Measurements from ENCODE around the gene PLXNA3. TPM values are rescaled to one million over a fixed set of nuclear protein-coding genes. Genes with fewer than 3 reads are reported as not detected.
A peak's percentile ranks its signal among the peaks of the same experiment; 100 is the strongest.

Gene PLXNA3
- total and polyA plus RNA-seq, 10 of the 15 experiments (the other 5 are each of a cell fraction or from before 2014, with no cell fraction given), result 0.26 to 26.8 (median 3.4) TPM

DNA sequence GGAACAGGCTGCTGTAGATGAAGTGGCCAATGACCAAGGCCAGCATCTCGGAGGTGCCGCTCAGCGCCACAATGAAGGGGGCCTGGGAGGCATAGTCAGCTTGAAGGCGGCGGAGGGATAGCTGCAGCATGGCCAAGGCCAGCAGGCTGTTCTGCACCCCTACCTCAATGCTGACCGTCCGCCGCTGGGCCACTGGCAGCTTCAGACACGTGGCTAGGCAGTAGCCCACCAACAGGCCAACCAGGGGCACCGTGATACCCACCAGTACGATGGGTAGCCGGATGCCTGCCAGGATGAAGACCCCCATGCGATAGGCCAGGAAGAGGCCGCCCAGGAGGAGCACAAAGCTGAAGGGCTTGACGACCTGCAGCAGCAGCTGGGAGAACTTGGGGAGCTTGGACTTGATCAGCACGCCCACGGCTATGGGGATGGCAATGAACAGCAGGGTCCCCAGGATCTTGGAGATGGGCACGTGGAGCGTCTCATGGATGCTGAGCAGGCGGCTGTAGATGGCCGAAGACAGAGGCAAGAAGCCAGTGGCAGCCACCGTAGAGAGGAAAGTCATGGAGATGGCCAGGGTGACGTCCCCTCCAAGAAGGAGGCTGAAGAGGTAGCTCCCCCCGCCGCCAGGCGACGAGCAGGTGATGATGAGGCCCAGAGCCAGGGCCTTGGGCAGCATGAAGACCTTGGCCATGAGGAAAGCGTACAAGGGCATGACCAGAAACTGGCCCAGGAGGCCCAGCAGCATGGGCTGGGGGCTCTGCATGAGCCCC lies 29.6 kb downstream of the PLXNA3 start:
- Histone ChIP-seq H3K79me2 (ENCODE audit: control insufficient read depth, insufficient read depth, low read length) (peaks cover 21% of the 10 kb centered on the region), H3K9me3 (replicated peaks; ENCODE audit: control insufficient read depth, insufficient read depth, low read length) (no peaks in the 10 kb centered on the region; the same call in 2 of the 3 replicates), H3K27ac (ENCODE audit: control insufficient read depth, insufficient read depth) (no peak overlapping the region), H3K36me3 (ENCODE audit: control insufficient read depth in 2 of 2, insufficient read depth in 2 of 2, low read length in 1 of 2) (peaks cover 0 to 2% of the 10 kb centered on the region in 2 experiments; a peak in 2 of 4 replicates), H3K4me1 (ENCODE audit: control insufficient read depth, insufficient read depth, low read length) (peaks cover 8% of the 10 kb centered on the region; the same call in 1 of the 2 replicates), H2AFZ (ENCODE audit: control insufficient read depth, low read depth, low read length) (no peak overlapping the region), H3K4me2 (ENCODE audit: control insufficient read depth, insufficient read depth) (no peak overlapping the region), H3K9ac (ENCODE audit: control insufficient read depth, insufficient read depth, low read length) (no peak overlapping the region), H3K4me3 (no peak overlapping the region), H3K27me3 (replicated peaks in 1 of 2; ENCODE audit: control insufficient read depth in 2 of 2, insufficient read depth in 2 of 2, low read length in 1 of 2) (no peaks in the 10 kb centered on the region), H4K20me1 (ENCODE audit: control insufficient read depth, insufficient read depth) (no peaks in the 10 kb centered on the region)
- ChIA-PET SMC1A (ENCODE audit: uncharacterized antibody, unreplicated experiment) (interaction anchor here (1.1 kb wide), 1 partner anchor 89 kb away, joined by 4 read pairs; the partner anchor contains the start of gene RPL10), POLR2A (interaction anchor here (1.1 to 1.5 kb wide), 4 partner anchors 9 to 44 kb away, joined by 3 to 7 read pairs (median 4); partner anchors contain the start of genes FAM50A and LAGE3), RAD21 (ENCODE audit: unreplicated experiment) (interaction anchor here (1.0 to 1.5 kb wide), 2 partner anchors 9 to 39 kb away, joined by 3 to 4 read pairs; no protein-coding TSS in a partner anchor), CTCF (no interaction called here)
- no peak for DNase-seq (ENCODE audit: low read depth, low spot score)
- TF ChIP-seq ZNF24 (IDR thresholded peaks at IDR 0.05), result no peak
- 0 out of 4 replicates have a peak, but pooled peaks of 1 of the 2 experiments have one; percentile 3 for TF ChIP-seq SRF (IDR thresholded peaks at IDR 0.05; ENCODE audit: low read depth in 2 of 2, low read length in 2 of 2)
- no peak for ATAC-seq
- in situ Hi-C loops (cut with MboI) (no loop called here), intact Hi-C loops (cut with micrococcal nuclease; ENCODE audit: unreplicated experiment) (no loop called here)
- FAIRE-seq, result no peak
- BruUV-seq (replicated peaks), result no TSS peak
- WGBS (ENCODE audit: insufficient coverage, insufficient replicate concordance, low lambda C conversion rate, missing lambda C conversion rate), result 71% methylated on average over 27 of the region's 28 CpGs

DNA sequence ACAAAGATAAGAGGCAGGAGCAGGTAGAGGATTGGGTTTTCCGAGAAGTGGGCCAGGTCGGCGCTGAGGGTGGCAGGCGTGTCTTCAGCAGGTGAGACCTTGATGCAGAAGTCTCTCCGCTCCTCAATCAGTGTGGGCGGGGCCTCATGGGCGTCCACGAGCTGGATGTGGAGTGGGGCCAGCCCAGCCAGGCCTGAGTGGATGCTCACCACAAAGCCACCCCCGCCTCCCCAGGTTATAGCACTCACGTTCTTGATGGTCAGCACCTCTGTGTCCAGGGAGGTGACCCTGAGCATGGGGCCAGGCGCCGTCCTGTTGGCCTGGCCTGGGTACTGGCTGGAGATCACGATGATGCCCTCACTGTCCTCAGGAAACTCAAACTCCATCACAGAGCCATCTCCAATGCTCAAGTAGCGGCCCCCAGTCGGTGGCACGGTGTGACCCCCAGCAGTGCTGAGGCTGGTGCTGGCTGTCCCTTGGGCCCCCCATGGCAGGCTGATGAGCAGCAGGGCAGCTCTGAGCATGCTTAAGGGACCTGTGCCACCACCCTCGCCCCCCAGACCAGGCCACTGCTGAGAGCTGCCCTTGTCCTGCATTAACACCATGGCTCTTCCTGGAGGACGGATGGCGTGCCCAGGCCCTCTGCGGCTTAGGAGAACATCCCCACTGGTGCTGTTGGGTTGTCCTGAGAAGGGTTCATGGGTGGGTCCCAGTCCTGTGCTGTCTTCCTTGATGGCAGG lies 30.4 kb downstream of the PLXNA3 start:
- Histone ChIP-seq H3K27ac (ENCODE audit: control insufficient read depth, insufficient read depth) (no peak overlapping the region), H4K20me1 (ENCODE audit: control insufficient read depth, insufficient read depth) (no peaks in the 10 kb centered on the region), H3K36me3 (ENCODE audit: control insufficient read depth in 2 of 2, insufficient read depth in 2 of 2, low read length in 1 of 2) (peaks cover 0 to 2% of the 10 kb centered on the region in 2 experiments; a peak in 2 of 4 replicates), H3K27me3 (replicated peaks in 1 of 2; ENCODE audit: control insufficient read depth in 2 of 2, insufficient read depth in 2 of 2, low read length in 1 of 2) (no peaks in the 10 kb centered on the region), H3K4me3 (no peak overlapping the region), H3K4me1 (ENCODE audit: control insufficient read depth, insufficient read depth, low read length) (peaks cover 8% of the 10 kb centered on the region; the same call in 1 of the 2 replicates), H3K9ac (ENCODE audit: control insufficient read depth, insufficient read depth, low read length) (no peak overlapping the region), H3K9me3 (replicated peaks; ENCODE audit: control insufficient read depth, insufficient read depth, low read length) (no peaks in the 10 kb centered on the region; the same call in 2 of the 3 replicates), H3K4me2 (ENCODE audit: control insufficient read depth, insufficient read depth) (no peak overlapping the region), H3K79me2 (ENCODE audit: control insufficient read depth, insufficient read depth, low read length) (peaks cover 21% of the 10 kb centered on the region), H2AFZ (ENCODE audit: control insufficient read depth, low read depth, low read length) (no peak overlapping the region)
- FAIRE-seq, result no peak
- ATAC-seq, result no peak
- CTCF ChIA-PET, result interaction anchor here (2.4 kb wide), 1 partner anchor 39 kb away, joined by 13 read pairs; no protein-coding TSS in a partner anchor
- in situ Hi-C loops (cut with MboI), result no loop called here
- intact Hi-C loops (cut with micrococcal nuclease; ENCODE audit: unreplicated experiment), result no loop called here
- POLR2A ChIA-PET, result interaction anchor here (0.6 to 3.3 kb wide), 4 partner anchors 9 to 61 kb away, joined by 3 to 14 read pairs (median 4); no protein-coding TSS in a partner anchor
- no peak for DNase-seq (ENCODE audit: low read depth, low spot score)
- 71% methylated on average over 20 of the region's 20 CpGs for WGBS (ENCODE audit: insufficient coverage, insufficient replicate concordance, low lambda C conversion rate, missing lambda C conversion rate)
- no TSS peak for BruUV-seq (replicated peaks)
- RAD21 ChIA-PET (ENCODE audit: unreplicated experiment), result no interaction called here
- SMC1A ChIA-PET (ENCODE audit: uncharacterized antibody, unreplicated experiment), result interaction anchor here (2.2 kb wide), 1 partner anchor 39 kb away, joined by 7 read pairs; no protein-coding TSS in a partner anchor
- TF ChIP-seq SMAD5 (IDR thresholded peaks at IDR 0.05; ENCODE audit: low read depth), result no peak
- TF ChIP-seq SREBF2 (IDR thresholded peaks at IDR 0.05; ENCODE audit: low read length), result no peak
- TF ChIP-seq ZNF207 (IDR thresholded peaks at IDR 0.05; ENCODE audit: borderline replicate concordance), result no peak
- TF ChIP-seq SPI1 (IDR thresholded peaks at IDR 0.05; ENCODE audit: borderline replicate concordance, insufficient read depth, low read depth, low read length), result no peak
- TF ChIP-seq RAD21 (IDR thresholded peaks at IDR 0.05; ENCODE audit: insufficient read depth, low read depth, low read length), result no peak
- no peak for TF ChIP-seq CHD4 (IDR thresholded peaks at IDR 0.05)
- TF ChIP-seq KDM1A (IDR thresholded peaks at IDR 0.05; ENCODE audit: borderline replicate concordance), result no peak
- TF ChIP-seq HCFC1 (IDR thresholded peaks at IDR 0.05; ENCODE audit: low read length), result no peak
- no peak for TF ChIP-seq SMARCA5 (IDR thresholded peaks at IDR 0.05)
- TF ChIP-seq MXI1 (IDR thresholded peaks at IDR 0.05; ENCODE audit: low read depth, low read length), result no peak
- TF ChIP-seq, protein P1, sequence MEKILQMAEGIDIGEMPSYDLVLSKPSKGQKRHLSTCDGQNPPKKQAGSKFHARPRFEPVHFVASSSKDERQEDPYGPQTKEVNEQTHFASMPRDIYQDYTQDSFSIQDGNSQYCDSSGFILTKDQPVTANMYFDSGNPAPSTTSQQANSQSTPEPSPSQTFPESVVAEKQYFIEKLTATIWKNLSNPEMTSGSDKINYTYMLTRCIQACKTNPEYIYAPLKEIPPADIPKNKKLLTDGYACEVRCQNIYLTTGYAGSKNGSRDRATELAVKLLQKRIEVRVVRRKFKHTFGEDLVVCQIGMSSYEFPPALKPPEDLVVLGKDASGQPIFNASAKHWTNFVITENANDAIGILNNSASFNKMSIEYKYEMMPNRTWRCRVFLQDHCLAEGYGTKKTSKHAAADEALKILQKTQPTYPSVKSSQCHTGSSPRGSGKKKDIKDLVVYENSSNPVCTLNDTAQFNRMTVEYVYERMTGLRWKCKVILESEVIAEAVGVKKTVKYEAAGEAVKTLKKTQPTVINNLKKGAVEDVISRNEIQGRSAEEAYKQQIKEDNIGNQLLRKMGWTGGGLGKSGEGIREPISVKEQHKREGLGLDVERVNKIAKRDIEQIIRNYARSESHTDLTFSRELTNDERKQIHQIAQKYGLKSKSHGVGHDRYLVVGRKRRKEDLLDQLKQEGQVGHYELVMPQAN (conservative IDR thresholded peaks at IDR 0.05), result no peak
